IMR-90 (cell line): ENCODE results near the gene SDHAF3. TPM values are rescaled to one million over a fixed set of nuclear protein-coding genes. Genes with fewer than 3 reads are reported as not detected.
"Not testable (repeated sequence)": the region's sequence is repeated elsewhere in the genome, so short reads cannot be mapped to it uniquely, and the experiment has no call there.

Experiments
- ATAC-seq: fragments of 200-7000 bp; cut with Tn5 transposase; 2 replicates; pipeline ENCODE4 v1.9.1; 2020; ENCODE audit warnings: low read depth, mild to moderate bottlenecking, moderate library complexity
- BruUV-seq: library from RNA; stranded (reverse); fragments of 400-500 nt; replicated peaks from 2 replicates; lab custom pipeline; 2021; lab: Mats Ljungman, UMichigan
- CTCF ChIA-PET: fragments of 300-600 bp; formaldehyde crosslinking; extraction: SDS; loops from one replicate; lab custom pipeline; 2021; ENCODE audit warnings: antibody characterized with exemption; lab: Yijun Ruan, JAX
- POLR2A ChIA-PET: fragments of 300-600 bp; sonication (Branson Sonifier 250); formaldehyde crosslinking; loops from one replicate; lab custom pipeline; 2022; ENCODE audit warnings: antibody characterized with exemption; ENCODE audit not compliant: unreplicated experiment; lab: Charles Lee
- DNase-seq: peaks from one replicate; pipeline ENCODE4 v3.0.0; 2013
- H2AFZ ChIP-seq: replicated peaks from 2 replicates; pipeline ENCODE3; 2013; ENCODE audit warnings: low read length, mild to moderate bottlenecking; ENCODE audit not compliant: poor library complexity
- H2AK5ac ChIP-seq: 2 replicates; pipeline ENCODE4 v1.6.1; 2013; ENCODE audit warnings: low read depth, low read length, inconsistent platforms
- H2AK9ac ChIP-seq: replicated peaks from 2 replicates; pipeline ENCODE3; 2013; ENCODE audit warnings: mild to moderate bottlenecking, low read depth, low read length, moderate library complexity; ENCODE audit not compliant: poor library complexity
- H2BK120ac ChIP-seq: 2 replicates; pipeline ENCODE4 v1.6.1; 2013; ENCODE audit warnings: low read depth, low read length, inconsistent platforms
- H2BK15ac ChIP-seq: 3 replicates; pipeline ENCODE4 v1.6.1; 2013; ENCODE audit warnings: low read depth, low read length, inconsistent platforms
- H2BK20ac ChIP-seq: 2 replicates; pipeline ENCODE4 v1.6.1; 2013; ENCODE audit warnings: low read depth, mild to moderate bottlenecking, inconsistent platforms, low read length, moderate library complexity
- H2BK5ac ChIP-seq: 2 replicates; pipeline ENCODE4 v1.6.1; 2013; ENCODE audit warnings: mild to moderate bottlenecking, low read depth, low read length, inconsistent platforms; ENCODE audit not compliant: poor library complexity, severe bottlenecking
- H3K14ac ChIP-seq: replicated peaks from 2 replicates; pipeline ENCODE4 v1.6.1; 2013; ENCODE audit warnings: low read depth, low read length, inconsistent platforms
- H3K18ac ChIP-seq: 2 replicates; pipeline ENCODE4 v1.6.1; 2013; ENCODE audit warnings: low read depth, low read length, control low read depth
- H3K23ac ChIP-seq: 2 replicates; pipeline ENCODE4 v1.6.1; 2013; ENCODE audit warnings: low read depth, low read length, inconsistent platforms
- H3K27ac ChIP-seq: 2 replicates; pipeline ENCODE4 v1.5.1; 2013; ENCODE audit warnings: mild to moderate bottlenecking, control low read depth, low read length; ENCODE audit not compliant: insufficient read depth
- H3K27me3 ChIP-seq: 2 replicates; pipeline ENCODE4 v1.6.1; 2013; ENCODE audit warnings: low read length; ENCODE audit not compliant: control insufficient read depth, insufficient read depth
- H3K36me3 ChIP-seq: 2 replicates; pipeline ENCODE4 v1.6.1; 2013; ENCODE audit warnings: low read length, mixed read lengths; ENCODE audit not compliant: control insufficient read depth, insufficient read depth
- H3K4ac ChIP-seq: 2 replicates; pipeline ENCODE4 v1.6.1; 2013; ENCODE audit warnings: low read depth, low read length, inconsistent platforms
- H3K4me1 ChIP-seq: 2 replicates; pipeline ENCODE4 v1.6.1; 2013; ENCODE audit warnings: low read length, mixed read lengths; ENCODE audit not compliant: control insufficient read depth, insufficient read depth
- H3K4me2 ChIP-seq: 2 replicates; pipeline ENCODE4 v1.6.1; 2013; ENCODE audit warnings: low read depth, mild to moderate bottlenecking, control low read depth, low read length, moderate library complexity
- H3K4me3 ChIP-seq: 2 replicates; pipeline ENCODE4 v1.5.1; 2013; ENCODE audit warnings: low read depth, mild to moderate bottlenecking, control low read depth, low read length, moderate library complexity; ENCODE audit not compliant: insufficient read depth
- H3K56ac ChIP-seq: 2 replicates; pipeline ENCODE4 v1.6.1; 2013; ENCODE audit warnings: low read length, inconsistent platforms; ENCODE audit not compliant: insufficient read depth; ENCODE audit errors: extremely low read depth
- H3K79me1 ChIP-seq, 2 experiments: 2 replicates each; pipeline ENCODE4 v1.6.1; 2013; ENCODE audit warnings: low read length in 2 of 2, inconsistent platforms in 1 of 2, low read depth in 1 of 2
- H3K9ac ChIP-seq: 2 replicates; pipeline ENCODE4 v1.6.1; 2013; ENCODE audit warnings: low read depth, low read length, control low read depth
- H3K9me1 ChIP-seq: 2 replicates; pipeline ENCODE4 v1.6.1; 2013; ENCODE audit warnings: low read length, inconsistent platforms; ENCODE audit not compliant: insufficient read depth
- H3K9me3 ChIP-seq: 2 replicates; pipeline ENCODE4 v1.6.1; 2013; ENCODE audit warnings: low read length; ENCODE audit not compliant: control insufficient read depth, insufficient read depth
- H4K20me1 ChIP-seq: 2 replicates; pipeline ENCODE4 v1.6.1; 2013; ENCODE audit warnings: low read length, inconsistent platforms; ENCODE audit not compliant: insufficient read depth
- H4K5ac ChIP-seq: 2 replicates; pipeline ENCODE4 v1.6.1; 2013; ENCODE audit warnings: mild to moderate bottlenecking, low read depth, low read length, control low read depth
- H4K8ac ChIP-seq, 2 experiments: 2 replicates each; pipeline ENCODE4 v1.6.1; 2013; ENCODE audit warnings: low read depth in 2 of 2, low read length in 2 of 2, control low read depth in 1 of 2, inconsistent platforms in 1 of 2
- H4K91ac ChIP-seq: 2 replicates; pipeline ENCODE4 v1.6.1; 2013; ENCODE audit warnings: low read depth, low read length, inconsistent platforms; ENCODE audit not compliant: insufficient read depth
- NFE2L2 ChIP-seq: fragments of 150-350 bp; IDR thresholded peaks from 2 replicates; pipeline ENCODE4 v1.6.1; 2016; ENCODE audit warnings: low read depth, mild to moderate bottlenecking, low read length
- RAD21 ChIP-seq: IDR thresholded peaks from 2 replicates; pipeline ENCODE4 v1.6.1; 2012; ENCODE audit warnings: low read length, improper control_type of control experiment
- WGBS, 2 experiments: methylation state at CpG; one replicate each; pipeline versions ENCODE4 v1.1.5 to v1.1.7; 2013; ENCODE audit warnings: missing lambda C conversion rate in 2 of 2; ENCODE audit not compliant: insufficient read length in 1 of 2; ENCODE audit errors: extremely low coverage in 2 of 2; 5-methylcytosine and 5-hydroxymethylcytosine counted together
- dilution Hi-C: fragments of 300-500 bp; cut with HindIII; formaldehyde crosslinking; loops from one replicate; pipeline ENCODE4 v1.14.3; 2018; ENCODE audit warnings: low sequenced_read_pairs; ENCODE audit not compliant: unreplicated experiment
- in situ Hi-C: fragments of 300-500 bp; cut with MboI; formaldehyde crosslinking; loops from 3 replicates; pipeline ENCODE4 v1.14.3; 2019; ENCODE audit warnings: low sequenced_read_pairs, inconsistent platforms, mixed read lengths
- intact Hi-C: fragments of 100-400 bp; cut with micrococcal nuclease; formaldehyde crosslinking; loops from 2 replicates; pipeline ENCODE4 v1.10.0; 2022
- polyA plus RNA-seq, 3 experiments: library from polyadenylated mRNA; depleted of rRNA; stranded (reverse); fragments of >200 nt; gene quantifications; 2 replicates each; pipeline ENCODE4 v1.2.3, GENCODE V29; 2012; ENCODE audit warnings: low replicate concordance in 1 of 3
- total RNA-seq: library from RNA; depleted of rRNA; stranded (reverse); fragments of >200 nt; gene quantifications from 2 replicates; pipeline ENCODE4 v1.2.3, GENCODE V29; 2012

SDHAF3 gene
- total and polyA plus RNA-seq, 2 of the 4 experiments (the other 2 are of a cell fraction), result 5.7 to 6.1 TPM

GRCh38 chr7:97120713-97121457 is 3.4 kb downstream of the SDHAF3 start:
- Histone ChIP-seq H3K23ac (no peak overlapping the region), H3K18ac (no peak overlapping the region), H3K36me3 (no peaks in the 10 kb centered on the region), H2AFZ (no peak overlapping the region), H3K9me1 (no peaks in the 10 kb centered on the region), H4K8ac (no peak overlapping the region), H3K56ac (no peak overlapping the region), H3K9ac (no peak overlapping the region), H3K4ac (no peak overlapping the region), H4K5ac (no peak overlapping the region), H2AK9ac (no peak overlapping the region), H2BK20ac (no peak overlapping the region), H3K79me1 (peaks cover 4 to 7% of the 10 kb centered on the region in 2 experiments; a peak in 3 of 4 replicates), H3K27me3 (no peaks in the 10 kb centered on the region), H2BK120ac (no peak overlapping the region), H3K14ac (no peak overlapping the region), H3K4me1 (no peaks in the 10 kb centered on the region), H3K9me3 (no peaks in the 10 kb centered on the region), H3K4me2 (no peak overlapping the region), H3K4me3 (no peak overlapping the region), H2BK15ac (no peak overlapping the region), H4K20me1 (no peaks in the 10 kb centered on the region), H4K91ac (no peak overlapping the region), H2BK5ac (no peak overlapping the region), H3K27ac (no peak overlapping the region), H2AK5ac (no peak overlapping the region)
- WGBS, 2 experiments, result no CpG with 5 or more reads among the region's 5 CpGs
- no peak for ATAC-seq
- dilution Hi-C loops (no loop called here), intact Hi-C loops (no loop called here), in situ Hi-C loops (no loop called here)
- DNase-seq, result no peak
- BruUV-seq, result no TSS peak
- TF ChIP-seq NFE2L2, result no peak
- TF ChIP-seq RAD21, result no peak
- ChIA-PET CTCF (interaction anchor here (0.6 to 1.1 kb wide), 2 partner anchors 13 to 1045 kb away, joined by 3 to 4 read pairs; no protein-coding TSS in a partner anchor), POLR2A (no interaction called here)

- POLR2A ChIA-PET, H2AK9ac ChIP-seq, H2AFZ ChIP-seq, ATAC-seq, H3K79me1 ChIP-seq, H4K8ac ChIP-seq, H3K14ac ChIP-seq, DNase-seq, H3K36me3 ChIP-seq, H3K9me3 ChIP-seq, H3K56ac ChIP-seq, dilution Hi-C loops, H3K27ac ChIP-seq, H2BK5ac ChIP-seq, H3K9me1 ChIP-seq, CTCF ChIA-PET, H2BK15ac ChIP-seq, H3K4ac ChIP-seq, in situ Hi-C loops, H2BK120ac ChIP-seq, H4K91ac ChIP-seq, H2AK5ac ChIP-seq, H2BK20ac ChIP-seq, H4K5ac ChIP-seq, H3K18ac ChIP-seq, H3K23ac ChIP-seq, H4K20me1 ChIP-seq, H3K4me2 ChIP-seq, BruUV-seq, H3K4me1 ChIP-seq, H3K27me3 ChIP-seq, H3K9ac ChIP-seq, H3K4me3 ChIP-seq, intact Hi-C loops: not testable (repeated sequence)
- no CpG with 5 or more reads among the region's 2 CpGs for WGBS, 2 experiments
These were observed 5.6 kb downstream of the SDHAF3 start for GRCh38 chr7:97123115-97123514.
